ENCODE results near the gene CBLL1.

- no peak for TF ChIP-seq CTCF (IDR thresholded peaks at IDR 0.05; ENCODE audit: low read length)
- TF ChIP-seq EZH2phosphoT487 (IDR thresholded peaks at IDR 0.05; ENCODE audit: low read length), result no peak
Measured at GRCh38 chr7:107789647-107790046, 45.7 kb downstream of the CBLL1 start.

Data from MM.1S (cell line).